Kidney epithelial cell (primary cell): ENCODE data around the gene LRIT2. TPM values are rescaled to one million over a fixed set of nuclear protein-coding genes. Genes with fewer than 3 reads are reported as not detected.

Experiments used
- DNase-seq: peaks from one replicate; pipeline ENCODE4 v3.0.0-alpha.2; 2010; ENCODE audit warnings: low read depth
- H3K27me3 ChIP-seq: 2 replicates; pipeline ENCODE4 v1.6.0; 2011; ENCODE audit warnings: low read length; ENCODE audit not compliant: control insufficient read depth, insufficient read depth
- H3K36me3 ChIP-seq: 2 replicates; pipeline ENCODE4 v1.5.1; 2011; ENCODE audit warnings: low read length; ENCODE audit not compliant: control insufficient read depth, insufficient read depth
- H3K4me3 ChIP-seq: 2 replicates; pipeline ENCODE4 v1.5.1; 2011; ENCODE audit warnings: low read depth, mild to moderate bottlenecking, control low read depth, low read length
- CTCF ChIP-seq: IDR thresholded peaks from 2 replicates; pipeline ENCODE4 v1.5.1; 2011; ENCODE audit warnings: mild to moderate bottlenecking, moderate library complexity, low read length, control low read depth, inconsistent platforms; ENCODE audit not compliant: insufficient read depth, poor library complexity, severe bottlenecking
- total RNA-seq: library from RNA; depleted of rRNA; stranded (reverse); fragments of >200 nt; gene quantifications from 2 replicates; pipeline ENCODE4 v1.2.3, GENCODE V29; 2015

Gene LRIT2
- total RNA-seq, 1 donor from 2014 or later, result not detected

- no peak for TF ChIP-seq CTCF
These were observed 40.1 kb upstream of the LRIT2 start for GRCh38 chr10:84265418-84265817.

GRCh38 chr10:84264611-84265141 lies 39.3 kb upstream of the LRIT2 start:
- Histone ChIP-seq H3K36me3 (no peaks in the 10 kb centered on the region), H3K27me3 (peaks cover 3% of the 10 kb centered on the region), H3K4me3 (no peak overlapping the region)
- no peak for DNase-seq
- TF ChIP-seq CTCF, result peak; percentile 95

More at GRCh38 chr10:84265418-84265817, 40.1 kb upstream of the LRIT2 start:
- H3K27me3 ChIP-seq, result peaks cover 3% of the 10 kb centered on the region
- no peak for DNase-seq
- no peaks in the 10 kb centered on the region for H3K36me3 ChIP-seq
- H3K4me3 ChIP-seq, result no peak overlapping the region

GRCh38 chr10:84263716-84264115 lies 38.4 kb upstream of the LRIT2 start:
- no peak for TF ChIP-seq CTCF
- no peak overlapping the region for H3K4me3 ChIP-seq
- H3K27me3 ChIP-seq, result peaks cover 3% of the 10 kb centered on the region
- DNase-seq, result no peak
- H3K36me3 ChIP-seq, result no peaks in the 10 kb centered on the region

- no peak for TF ChIP-seq CTCF
- DNase-seq, result no peak
- H3K27me3 ChIP-seq, result peaks cover 3% of the 10 kb centered on the region
- H3K4me3 ChIP-seq, result no peak overlapping the region
- H3K36me3 ChIP-seq, result no peaks in the 10 kb centered on the region
These were observed 37.0 kb upstream of the LRIT2 start for GRCh38 chr10:84262190-84262956.

- TF ChIP-seq CTCF, result no peak
- DNase-seq, result no peak
- H3K27me3 ChIP-seq, result peaks cover 8% of the 10 kb centered on the region
- no peaks in the 10 kb centered on the region for H3K36me3 ChIP-seq
- no peak overlapping the region for H3K4me3 ChIP-seq
These were observed 36.0 kb upstream of the LRIT2 start for GRCh38 chr10:84261236-84261915.
